B cell (primary cell): ENCODE data around the gene FBN2.

Experiments
- EZH2 ChIP-seq: IDR thresholded peaks from 2 replicates; pipeline ENCODE4 v1.6.1; 2012; ENCODE audit warnings: borderline replicate concordance, low read depth, mild to moderate bottlenecking, moderate library complexity, low read length; ENCODE audit not compliant: insufficient read depth, poor library complexity, severe bottlenecking
- TF ChIP-seq, protein P1 (sequence below): fragments of 200-600 bp; IDR thresholded peaks from one replicate; pipeline ENCODE4 v1.8.0; 2022; ENCODE audit warnings: antibody characterized with exemption, mild to moderate bottlenecking

DNA sequence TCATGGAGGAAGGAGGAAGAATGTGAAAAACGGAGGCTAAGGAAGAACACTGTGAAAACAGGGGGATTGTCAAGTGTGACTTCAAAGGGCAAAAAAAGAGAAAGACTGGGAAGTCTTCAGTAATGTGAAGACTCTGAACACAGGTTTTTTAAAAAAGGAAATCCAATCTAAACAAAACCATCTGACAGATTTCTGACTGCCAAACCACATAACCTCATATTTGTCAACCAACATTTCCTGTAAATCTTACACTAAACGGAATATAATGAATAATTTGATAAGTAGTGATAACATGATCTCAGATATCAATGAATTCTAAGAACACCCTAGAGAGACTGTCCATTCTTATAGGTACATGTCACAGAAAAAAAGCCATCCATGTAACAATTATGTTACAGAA is 124.7 kb downstream of the FBN2 start:
- TF ChIP-seq EZH2: no peak
- TF ChIP-seq, protein P1, sequence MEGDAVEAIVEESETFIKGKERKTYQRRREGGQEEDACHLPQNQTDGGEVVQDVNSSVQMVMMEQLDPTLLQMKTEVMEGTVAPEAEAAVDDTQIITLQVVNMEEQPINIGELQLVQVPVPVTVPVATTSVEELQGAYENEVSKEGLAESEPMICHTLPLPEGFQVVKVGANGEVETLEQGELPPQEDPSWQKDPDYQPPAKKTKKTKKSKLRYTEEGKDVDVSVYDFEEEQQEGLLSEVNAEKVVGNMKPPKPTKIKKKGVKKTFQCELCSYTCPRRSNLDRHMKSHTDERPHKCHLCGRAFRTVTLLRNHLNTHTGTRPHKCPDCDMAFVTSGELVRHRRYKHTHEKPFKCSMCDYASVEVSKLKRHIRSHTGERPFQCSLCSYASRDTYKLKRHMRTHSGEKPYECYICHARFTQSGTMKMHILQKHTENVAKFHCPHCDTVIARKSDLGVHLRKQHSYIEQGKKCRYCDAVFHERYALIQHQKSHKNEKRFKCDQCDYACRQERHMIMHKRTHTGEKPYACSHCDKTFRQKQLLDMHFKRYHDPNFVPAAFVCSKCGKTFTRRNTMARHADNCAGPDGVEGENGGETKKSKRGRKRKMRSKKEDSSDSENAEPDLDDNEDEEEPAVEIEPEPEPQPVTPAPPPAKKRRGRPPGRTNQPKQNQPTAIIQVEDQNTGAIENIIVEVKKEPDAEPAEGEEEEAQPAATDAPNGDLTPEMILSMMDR: no peak
